Measurements from ENCODE around the gene E4F1.
A peak's percentile ranks its signal among the peaks of the same experiment; 100 is the strongest.
"Not testable (repeated sequence)": the region's sequence is repeated elsewhere in the genome, so short reads cannot be mapped to it uniquely, and the experiment has no call there.

Gene E4F1

GRCh38 chr16:2256531-2257140, 33.2 kb downstream of the E4F1 start:
- intact Hi-C loops (cut with DNase I; ENCODE audit: low total_unique reads) = no loop called here

GRCh38 chr16:2257726-2258125, 34.3 kb downstream of the E4F1 start:
- Histone ChIP-seq H3K4me3 (no peak overlapping the region), H3K27me3 (no peaks in the 10 kb centered on the region), H3K4me1 (no peaks in the 10 kb centered on the region), H3K36me3 (peaks cover 86 to 100% (median 93%) of the 10 kb centered on the region in 3 donors), H3K9me3 (no peaks in the 10 kb centered on the region), H3K27ac (no peak overlapping the region)
- TF ChIP-seq CTCF (IDR thresholded peaks at IDR 0.05) = no peak
- intact Hi-C loops (cut with DNase I; ENCODE audit: low total_unique reads) = no loop called here
- no peak for DNase-seq

More at GRCh38 chr16:2256531-2257140, 33.2 kb downstream of the E4F1 start:
- Histone ChIP-seq H3K27ac (no peak overlapping the region), H3K4me1 (peaks cover 6 to 9% (median 8%) of the 10 kb centered on the region in 4 donors), H3K36me3 (peaks cover 77 to 91% (median 82%) of the 10 kb centered on the region in 3 donors), H3K4me3 (no peak overlapping the region), H3K9me3 (no peaks in the 10 kb centered on the region), H3K27me3 (no peaks in the 10 kb centered on the region)
- no peak for TF ChIP-seq CTCF (IDR thresholded peaks at IDR 0.05)
- no peak for DNase-seq

- H3K4me1 ChIP-seq; H3K9me3 ChIP-seq; intact Hi-C loops (cut with DNase I; ENCODE audit: low total_unique reads); H3K4me3 ChIP-seq; H3K27me3 ChIP-seq; H3K27ac ChIP-seq; DNase-seq: not testable (repeated sequence)
- peaks cover 86 to 100% (median 98%) of the 10 kb centered on the region in 3 donors for H3K36me3 ChIP-seq
Observed at GRCh38 chr16:2258530-2258929, 35.1 kb downstream of the E4F1 start.

- Histone ChIP-seq H3K27ac (no peak overlapping the region), H3K4me1 (peaks cover 0 to 7% (median 2%) of the 10 kb centered on the region in 4 donors), H3K9me3 (no peaks in the 10 kb centered on the region), H3K27me3 (no peaks in the 10 kb centered on the region), H3K36me3 (peaks cover 76 to 95% (median 83%) of the 10 kb centered on the region in 3 donors), H3K4me3 (no peak overlapping the region)
- intact Hi-C loops (cut with DNase I; ENCODE audit: low total_unique reads) = no loop called here
- no peak for TF ChIP-seq CTCF (IDR thresholded peaks at IDR 0.05)
- DNase-seq = no peak
Observed at GRCh38 chr16:2260250-2260649, 36.9 kb downstream of the E4F1 start.

GRCh38 chr16:2263026-2263425, 39.6 kb downstream of the E4F1 start:
- H3K36me3 ChIP-seq = peaks cover 50 to 68% (median 55%) of the 10 kb centered on the region in 3 donors
- H3K27ac ChIP-seq; H3K27me3 ChIP-seq; DNase-seq; H3K4me3 ChIP-seq; intact Hi-C loops (cut with DNase I; ENCODE audit: low total_unique reads); H3K9me3 ChIP-seq: not testable (repeated sequence)
- peaks cover 0 to 22% (median 18%) of the 10 kb centered on the region in 4 donors for H3K4me1 ChIP-seq

- peaks cover 19 to 29% (median 21%) of the 10 kb centered on the region in 3 donors for H3K36me3 ChIP-seq
- intact Hi-C loops (cut with DNase I; ENCODE audit: low total_unique reads) = loop anchor here (5.0 kb wide), 1 partner anchor 45 kb away; the partner anchor contains the start of gene E4F1
Observed at GRCh38 chr16:2266887-2267286, 43.5 kb downstream of the E4F1 start.

GRCh38 chr16:2267505-2267912, 44.1 kb downstream of the E4F1 start:
- intact Hi-C loops (cut with DNase I; ENCODE audit: low total_unique reads) = loop anchor here (5.0 kb wide), 1 partner anchor 45 kb away; the partner anchor contains the start of gene E4F1
- H3K4me1 ChIP-seq = peaks cover 6 to 36% (median 30%) of the 10 kb centered on the region in 4 donors
- DNase-seq = peak in 1 of 2 donors; percentile 25

More at GRCh38 chr16:2266887-2267286, 43.5 kb downstream of the E4F1 start:
- Histone ChIP-seq H3K4me1 (peaks cover 6 to 36% (median 30%) of the 10 kb centered on the region in 4 donors), H3K27ac (peak overlapping the region; percentile 80 to 96), H3K4me3 (peak overlapping the region; percentile 74 to 92)
- DNase-seq, H3K27me3 ChIP-seq, H3K9me3 ChIP-seq: not testable (repeated sequence)

More at GRCh38 chr16:2267505-2267912, 44.1 kb downstream of the E4F1 start:
- peaks cover 13 to 23% (median 15%) of the 10 kb centered on the region in 3 donors for H3K36me3 ChIP-seq
- H3K27ac ChIP-seq = peak overlapping the region; percentile 80 to 96
- H3K27me3 ChIP-seq, H3K9me3 ChIP-seq: not testable (repeated sequence)
- H3K4me3 ChIP-seq = peak overlapping the region; percentile 74 to 92

Data from tibial artery (tissue), 4 donors.